Naive thymus-derived CD4-positive, alpha-beta T cell (primary cell): ENCODE results near the gene VSIG8. TPM values are rescaled to one million over a fixed set of nuclear protein-coding genes. Genes with fewer than 3 reads are reported as not detected.

Experiments
- ATAC-seq: fragments of 150-1000 bp; cut with Tn5 transposase; 2 replicates; pipeline ENCODE4 v1.10.0; 2021; ENCODE audit warnings: mild to moderate bottlenecking, moderate library complexity
- CTCF ChIA-PET: fragments of 350-600 bp; sonication (Branson Sonifier 250); formaldehyde crosslinking; loops from one replicate; lab custom pipeline; 2021; ENCODE audit warnings: antibody characterized with exemption; lab: Charles Lee
- POLR2A ChIA-PET: fragments of 350-600 bp; sonication (Branson Sonifier 250); formaldehyde crosslinking; loops from one replicate; lab custom pipeline; 2021; ENCODE audit warnings: antibody characterized with exemption, inconsistent platforms; lab: Charles Lee
- DNase-seq, 9 donors: peaks; one replicate each; pipeline versions ENCODE4 v3.0.0 to v3.0.0-alpha.2; 2020 to 2022; ENCODE audit warnings: mixed read lengths in 1 of 9
- H3K27ac ChIP-seq: one replicate; pipeline ENCODE4 v1.7.0; 2013; ENCODE audit warnings: mild to moderate bottlenecking, low read depth, low read length, moderate library complexity
- H3K27me3 ChIP-seq, 2 donors: one replicate each; pipeline ENCODE4 v1.7.0; 2013; ENCODE audit warnings: low read length in 2 of 2, mild to moderate bottlenecking in 2 of 2, moderate library complexity in 2 of 2; ENCODE audit not compliant: control insufficient read depth in 2 of 2, insufficient read depth in 2 of 2
- H3K36me3 ChIP-seq, 3 experiments: 1 replicate in 2 of 3; 2 replicates in 1 of 3; pipeline ENCODE4 v1.7.0; 2013; ENCODE audit warnings: low read length in 3 of 3, mild to moderate bottlenecking in 3 of 3, moderate library complexity in 1 of 3; ENCODE audit not compliant: insufficient read depth in 3 of 3, control insufficient read depth in 2 of 3
- H3K4me1 ChIP-seq, 2 donors: one replicate each; pipeline ENCODE4 v1.7.0; 2013; ENCODE audit warnings: low read length in 2 of 2, mild to moderate bottlenecking in 2 of 2, moderate library complexity in 1 of 2; ENCODE audit not compliant: control insufficient read depth in 2 of 2, insufficient read depth in 2 of 2
- H3K4me3 ChIP-seq: 2 replicates; pipeline ENCODE4 v1.7.0; 2013; ENCODE audit warnings: mild to moderate bottlenecking, low read length
- H3K9me3 ChIP-seq, 3 experiments: 1 replicate in 2 of 3; 2 replicates in 1 of 3; pipeline ENCODE4 v1.7.0; 2013; ENCODE audit warnings: low read length in 3 of 3; ENCODE audit not compliant: control insufficient read depth in 2 of 3
- H3K27ac Mint-ChIP-seq, 9 donors: one replicate each; pipeline ENCODE4 v1.8.0; 2020 to 2022; ENCODE audit warnings: mixed read lengths in 9 of 9, mild to moderate bottlenecking in 8 of 9, moderate library complexity in 5 of 9, inconsistent platforms in 2 of 9
- H3K27me3 Mint-ChIP-seq, 5 donors: one replicate each; pipeline ENCODE4 v1.8.0; 2021 to 2022; ENCODE audit warnings: mixed read lengths in 5 of 5, mild to moderate bottlenecking in 1 of 5
- H3K36me3 Mint-ChIP-seq, 5 donors: one replicate each; pipeline ENCODE4 v1.8.0; 2020 to 2022; ENCODE audit warnings: mixed read lengths in 5 of 5, mild to moderate bottlenecking in 3 of 5, inconsistent platforms in 1 of 5
- H3K4me1 Mint-ChIP-seq, 7 donors: one replicate each; pipeline ENCODE4 v1.8.0; 2020 to 2022; ENCODE audit warnings: mixed read lengths in 7 of 7, mild to moderate bottlenecking in 3 of 7, inconsistent platforms in 1 of 7
- H3K4me3 Mint-ChIP-seq, 10 donors: one replicate each; pipeline ENCODE4 v1.8.0; 2020 to 2022; ENCODE audit warnings: mild to moderate bottlenecking in 10 of 10, mixed read lengths in 10 of 10, moderate library complexity in 6 of 10, inconsistent platforms in 2 of 10
- H3K9me3 Mint-ChIP-seq, 11 donors: one replicate each; pipeline ENCODE4 v1.8.0; 2020 to 2022; ENCODE audit warnings: mixed read lengths in 11 of 11, mild to moderate bottlenecking in 4 of 11, inconsistent platforms in 1 of 11, moderate library complexity in 1 of 11
- intact Hi-C, 2 donors: fragments of 100-400 bp; cut with micrococcal nuclease; formaldehyde crosslinking; loops; one replicate each; pipeline ENCODE4 v1.15.1; 2023
- polyA plus RNA-seq, 2 donors: library from polyadenylated mRNA; unstranded; fragments of 300-500 nt; fragmentation: Illumina TruSeq; gene quantifications; one replicate each; pipeline ENCODE4 v1.2.3, GENCODE V29; 2021
- total RNA-seq, 6 experiments: library from RNA in 5 of 6; stranded (reverse) in 5 of 6; gene quantifications; 1 replicate in 5 of 6; 2 replicates in 1 of 6; pipeline ENCODE4 v1.2.3 and lab custom pipeline; 2021 to 2026

Gene VSIG8
- total and polyA plus RNA-seq, 7 experiments from 2014 or later, result not detected

DNA sequence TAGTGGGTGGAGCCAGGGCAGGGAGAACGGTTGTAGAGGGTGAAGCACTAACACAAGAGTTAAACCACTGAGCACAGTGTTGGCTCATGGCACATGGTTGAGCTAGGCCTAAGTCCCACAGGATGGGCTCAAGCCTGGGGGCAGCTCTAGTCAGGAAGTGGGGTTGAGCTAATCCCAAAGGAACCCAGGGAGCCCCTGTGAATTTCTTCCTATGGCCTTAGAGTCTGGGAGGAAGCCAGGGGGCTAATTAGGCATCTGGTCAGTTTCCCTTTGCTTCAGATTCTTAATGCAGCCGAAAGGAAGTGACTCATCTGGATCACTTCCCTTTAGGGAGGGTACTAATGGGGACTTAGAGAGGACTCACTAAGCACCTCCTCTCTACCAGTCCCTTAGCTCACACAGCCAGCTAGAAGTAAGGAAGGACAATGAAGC, 27.4 kb upstream of the VSIG8 start:
- Mint-ChIP-seq H3K4me3 (no peak overlapping the region), H3K9me3 (peaks cover 0 to 1% (median 0%) of the 10 kb centered on the region in 11 donors), H3K4me1 (peaks cover 0 to 16% (median 0%) of the 10 kb centered on the region in 7 donors), H3K36me3 (no peaks in the 10 kb centered on the region), H3K27ac (peak overlapping the region in 1 of 9 donors; percentile 11), H3K27me3 (peaks cover 0 to 16% (median 0%) of the 10 kb centered on the region in 5 donors)
- intact Hi-C loops, result loop anchor here (2.0 to 5.0 kb wide), 3 partner anchors 63 to 728 kb away; partner anchors contain the start of gene SLAMF8 (in 1 of the 2)
- POLR2A ChIA-PET, result interaction anchor here (1.6 kb wide), 1 partner anchor 92 kb away, joined by 4 read pairs; no protein-coding TSS in a partner anchor
- H3K4me3 ChIP-seq, result no peak overlapping the region
- CTCF ChIA-PET, result interaction anchor here (0.9 to 10.1 kb wide), 7 partner anchors 15 to 118 kb away, joined by 3 to 226 read pairs (median 5); partner anchors contain the start of genes DUSP23, FCRL6 and IGSF9
- H3K4me1 ChIP-seq, result peaks cover 0 to 17% of the 10 kb centered on the region in 2 donors
- no peak overlapping the region for H3K27ac ChIP-seq
- no peaks in the 10 kb centered on the region for H3K36me3 ChIP-seq
- no peak for DNase-seq
- ATAC-seq, result peak; percentile 79
- H3K27me3 ChIP-seq, result no peaks in the 10 kb centered on the region
- no peaks in the 10 kb centered on the region for H3K9me3 ChIP-seq

DNA sequence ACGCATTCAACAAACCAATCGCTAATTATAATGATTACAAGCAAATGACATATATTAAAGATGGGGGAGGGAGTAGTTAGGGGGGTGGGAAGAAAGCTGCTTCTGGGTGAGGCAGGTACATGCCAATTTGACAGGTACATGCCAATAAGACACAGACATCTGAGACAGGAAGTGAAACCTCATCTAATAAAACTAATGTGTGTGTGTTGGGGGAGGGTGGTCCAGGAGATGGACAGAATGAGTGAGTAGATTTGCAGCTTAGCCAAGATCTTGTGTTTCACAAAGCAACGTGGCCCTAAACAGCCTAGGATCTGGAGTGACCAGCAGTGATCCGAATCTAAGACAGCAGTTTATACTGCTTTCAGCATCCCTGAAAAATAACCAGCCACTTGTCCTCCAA, 26.7 kb upstream of the VSIG8 start:
- Histone ChIP-seq H3K4me1 (peaks cover 0 to 17% of the 10 kb centered on the region in 2 donors), H3K36me3 (no peaks in the 10 kb centered on the region), H3K27me3 (no peaks in the 10 kb centered on the region), H3K4me3 (no peak overlapping the region), H3K27ac (no peak overlapping the region), H3K9me3 (no peaks in the 10 kb centered on the region)
- intact Hi-C loops, result no loop called here
- Mint-ChIP-seq H3K27ac (no peak overlapping the region), H3K4me3 (no peak overlapping the region), H3K36me3 (no peaks in the 10 kb centered on the region), H3K4me1 (peaks cover 0 to 16% (median 0%) of the 10 kb centered on the region in 7 donors), H3K27me3 (peaks cover 0 to 14% (median 0%) of the 10 kb centered on the region in 5 donors), H3K9me3 (peaks cover 0 to 1% (median 0%) of the 10 kb centered on the region in 11 donors)
- no peak for DNase-seq
- CTCF ChIA-PET, result interaction anchor here (0.9 to 10.1 kb wide), 5 partner anchors 19 to 108 kb away, joined by 3 to 226 read pairs (median 7); partner anchors contain the start of genes DUSP23, FCRL6 and IGSF9
- ATAC-seq, result no peak
- POLR2A ChIA-PET, result interaction anchor here (0.6 to 1.3 kb wide), 3 partner anchors 16 to 90 kb away, joined by 3 to 6 read pairs (median 3); partner anchors contain the start of gene TAGLN2

GRCh38 chr1:159884296-159884695, 21.8 kb upstream of the VSIG8 start:
- Mint-ChIP-seq H3K4me3 (no peak overlapping the region), H3K36me3 (no peaks in the 10 kb centered on the region), H3K9me3 (no peaks in the 10 kb centered on the region), H3K4me1 (peaks cover 0 to 3% (median 0%) of the 10 kb centered on the region in 7 donors), H3K27ac (no peak overlapping the region), H3K27me3 (peaks cover 0 to 5% (median 0%) of the 10 kb centered on the region in 5 donors)
- DNase-seq (no peak), ATAC-seq (no peak)
- Histone ChIP-seq H3K36me3 (no peaks in the 10 kb centered on the region), H3K27ac (no peak overlapping the region), H3K4me3 (no peak overlapping the region), H3K9me3 (no peaks in the 10 kb centered on the region), H3K4me1 (peaks cover 3 to 8% of the 10 kb centered on the region in 2 donors), H3K27me3 (no peaks in the 10 kb centered on the region)
- intact Hi-C loops, result no loop called here
- POLR2A ChIA-PET, result no interaction called here
- CTCF ChIA-PET, result interaction anchor here (1.3 kb wide), 1 partner anchor 85 kb away, joined by 3 read pairs; no protein-coding TSS in a partner anchor

- Histone ChIP-seq H3K27me3 (no peaks in the 10 kb centered on the region), H3K4me1 (peaks cover 3 to 4% of the 10 kb centered on the region in 2 donors), H3K36me3 (no peaks in the 10 kb centered on the region), H3K4me3 (no peak overlapping the region), H3K9me3 (no peaks in the 10 kb centered on the region), H3K27ac (no peak overlapping the region)
- no peaks in the 10 kb centered on the region for H3K4me1 Mint-ChIP-seq
- ATAC-seq (no peak), DNase-seq (no peak)
- no peaks in the 10 kb centered on the region for H3K9me3 Mint-ChIP-seq
- H3K4me3 Mint-ChIP-seq, result no peak overlapping the region
- no peak overlapping the region for H3K27ac Mint-ChIP-seq
- ChIA-PET CTCF (interaction anchor here (1.7 kb wide), 1 partner anchor 10 kb away, joined by 5 read pairs; no protein-coding TSS in a partner anchor), POLR2A (interaction anchor here (0.8 kb wide), 1 partner anchor 84 kb away, joined by 3 read pairs; no protein-coding TSS in a partner anchor)
- peaks cover 0 to 5% (median 0%) of the 10 kb centered on the region in 5 donors for H3K27me3 Mint-ChIP-seq
- H3K36me3 Mint-ChIP-seq, result no peaks in the 10 kb centered on the region
- intact Hi-C loops, result no loop called here
Observed at GRCh38 chr1:159883134-159883533, 20.7 kb upstream of the VSIG8 start.

DNA sequence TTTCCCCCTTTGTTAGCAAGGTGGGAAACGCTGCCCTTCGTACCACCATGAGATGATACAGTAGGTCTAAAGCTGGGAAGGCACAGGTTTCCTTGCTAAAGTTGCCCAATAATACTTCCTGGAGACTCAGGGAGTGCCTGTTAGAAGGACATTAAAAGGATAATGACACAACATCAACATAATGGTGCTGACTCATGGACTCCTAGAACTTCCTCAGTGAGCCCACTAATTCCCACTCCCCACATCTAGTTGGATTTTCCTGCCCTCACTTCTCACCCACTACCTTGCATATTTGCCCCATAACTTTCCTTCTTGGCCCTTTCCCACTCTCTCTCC, 20.0 kb upstream of the VSIG8 start:
- Mint-ChIP-seq H3K27me3 (peaks cover 0 to 5% (median 0%) of the 10 kb centered on the region in 5 donors), H3K36me3 (no peaks in the 10 kb centered on the region), H3K4me1 (no peaks in the 10 kb centered on the region), H3K9me3 (no peaks in the 10 kb centered on the region), H3K27ac (no peak overlapping the region), H3K4me3 (no peak overlapping the region)
- no peak overlapping the region for H3K4me3 ChIP-seq
- no peaks in the 10 kb centered on the region for H3K27me3 ChIP-seq
- no peak overlapping the region for H3K27ac ChIP-seq
- DNase-seq, result no peak
- no peak for ATAC-seq
- H3K36me3 ChIP-seq, result no peaks in the 10 kb centered on the region
- CTCF ChIA-PET, result interaction anchor here (1.7 kb wide), 1 partner anchor 10 kb away, joined by 5 read pairs; no protein-coding TSS in a partner anchor
- no peaks in the 10 kb centered on the region for H3K9me3 ChIP-seq
- intact Hi-C loops, result no loop called here
- H3K4me1 ChIP-seq, result peaks cover 3 to 4% of the 10 kb centered on the region in 2 donors
- POLR2A ChIA-PET, result no interaction called here

DNA sequence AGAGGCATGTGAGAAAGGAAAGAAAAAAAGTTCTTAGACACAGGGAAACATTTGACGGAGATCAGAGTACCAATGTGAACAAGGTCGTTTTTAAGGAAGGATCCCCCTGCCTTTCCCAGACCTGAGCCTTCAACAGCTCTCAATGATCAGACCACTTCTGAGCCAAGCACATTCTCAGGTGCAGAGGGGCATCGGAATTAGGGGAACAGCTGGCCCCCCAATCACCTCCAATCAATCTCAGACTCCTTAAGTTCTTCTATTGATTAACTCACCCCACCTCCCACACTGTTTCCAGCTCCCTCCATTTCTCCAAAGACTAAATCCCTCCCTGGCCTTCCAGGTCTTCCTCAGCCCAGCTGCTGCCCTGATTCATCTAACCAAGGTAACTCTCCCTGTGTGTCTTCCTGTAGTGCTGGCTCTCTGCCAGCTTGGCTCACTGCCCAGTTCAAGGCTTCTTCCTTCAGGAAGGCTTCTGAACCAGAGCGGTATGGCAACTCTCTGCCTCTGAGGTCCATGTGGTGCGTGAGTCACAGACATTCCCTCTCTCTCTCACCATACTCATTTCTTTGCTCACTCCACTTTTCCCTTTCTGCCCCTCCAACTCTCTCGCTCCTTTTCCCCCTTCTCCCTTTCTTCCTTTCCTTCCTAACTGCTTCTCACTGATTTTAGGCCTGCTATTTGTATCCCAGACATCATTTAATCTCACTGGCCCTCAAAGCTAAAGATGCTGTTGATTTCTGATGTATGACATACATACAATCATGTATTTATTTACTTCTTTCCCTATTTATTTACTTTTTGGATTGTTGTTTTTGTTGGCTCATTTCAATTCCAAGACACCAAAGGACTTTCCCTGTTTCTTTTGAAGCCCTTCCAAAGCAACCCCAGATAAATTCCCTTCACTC, 19.4 kb upstream of the VSIG8 start:
- Mint-ChIP-seq H3K27ac (no peak overlapping the region), H3K27me3 (peaks cover 0 to 5% (median 0%) of the 10 kb centered on the region in 5 donors), H3K4me1 (no peaks in the 10 kb centered on the region), H3K4me3 (no peak overlapping the region), H3K9me3 (no peaks in the 10 kb centered on the region), H3K36me3 (no peaks in the 10 kb centered on the region)
- H3K27me3 ChIP-seq, result no peaks in the 10 kb centered on the region
- POLR2A ChIA-PET, result no interaction called here
- no peaks in the 10 kb centered on the region for H3K36me3 ChIP-seq
- intact Hi-C loops, result no loop called here
- CTCF ChIA-PET, result interaction anchor here (1.7 kb wide), 1 partner anchor 11 kb away, joined by 5 read pairs; no protein-coding TSS in a partner anchor
- no peaks in the 10 kb centered on the region for H3K9me3 ChIP-seq
- no peak overlapping the region for H3K27ac ChIP-seq
- peaks cover 3 to 4% of the 10 kb centered on the region in 2 donors for H3K4me1 ChIP-seq
- H3K4me3 ChIP-seq, result no peak overlapping the region
- no peak for ATAC-seq
- peak in 5 of 9 donors; percentile 9 to 28 (median 18) for DNase-seq
